C1 segment of cervical spinal cord (tissue), 14 donors: ENCODE data around the gene TMEM156.
"Not testable (repeated sequence)": the region's sequence is repeated elsewhere in the genome, so short reads cannot be mapped to it uniquely, and the experiment has no call there.

Experiments
- DNase-seq, 14 donors: peaks; one replicate each; lab custom pipeline; 2025; lab: John Stamatoyannopoulos, UW

Gene TMEM156

DNA sequence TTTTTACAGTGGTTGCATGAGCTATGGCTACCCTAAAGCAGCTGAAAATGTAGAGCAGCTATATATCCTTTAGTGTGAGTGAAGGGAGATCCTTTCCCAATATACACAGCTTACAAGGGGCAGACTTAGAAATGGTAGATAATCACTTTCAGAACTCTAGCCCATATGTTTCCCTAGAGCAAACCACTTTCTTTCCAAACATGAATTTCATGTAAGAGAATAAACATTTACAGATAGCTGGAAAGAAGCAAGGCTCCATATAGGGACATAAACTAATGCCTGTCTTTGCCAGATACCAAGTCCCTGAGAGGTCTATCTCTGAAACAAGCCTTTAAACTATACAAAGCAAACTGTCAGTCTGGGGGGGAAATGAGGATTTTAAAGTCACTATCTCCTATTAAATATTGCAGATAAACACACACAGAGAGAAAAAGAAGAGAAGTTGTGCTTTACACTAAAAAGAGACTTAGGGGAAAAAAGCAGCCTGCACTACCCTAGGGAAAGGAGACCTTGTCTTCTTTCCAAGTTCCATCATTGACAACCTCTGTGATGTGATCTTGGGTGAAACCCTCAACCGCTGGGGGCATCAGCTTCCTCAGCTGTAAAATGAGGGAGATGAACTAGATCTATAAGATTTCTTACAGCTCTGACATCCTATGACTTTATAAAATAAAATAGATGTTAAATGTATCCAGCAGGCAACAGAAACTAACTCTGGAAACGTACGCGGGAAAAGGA lies 73.6 kb downstream of the TMEM156 start:
- no peak for DNase-seq

DNA sequence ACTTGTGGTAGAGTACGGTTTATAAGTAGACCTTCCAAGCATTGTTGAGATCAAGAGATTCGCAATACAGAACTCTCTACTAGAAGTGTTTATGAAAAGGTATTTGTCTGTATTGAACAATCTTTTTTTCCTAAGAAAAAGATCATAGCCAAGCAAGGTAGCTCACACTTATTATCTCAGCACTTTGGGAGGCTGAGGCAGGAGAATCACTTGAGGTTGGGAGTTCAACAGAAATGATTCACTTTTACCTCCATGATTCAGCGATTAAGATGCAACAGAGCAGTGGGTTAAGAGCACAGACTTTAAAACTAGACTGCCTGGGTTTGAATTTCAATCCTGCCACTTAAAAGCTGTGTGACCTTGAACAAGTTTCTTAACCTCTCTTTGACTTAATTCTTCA lies 74.3 kb downstream of the TMEM156 start:
- DNase-seq = no peak

DNA sequence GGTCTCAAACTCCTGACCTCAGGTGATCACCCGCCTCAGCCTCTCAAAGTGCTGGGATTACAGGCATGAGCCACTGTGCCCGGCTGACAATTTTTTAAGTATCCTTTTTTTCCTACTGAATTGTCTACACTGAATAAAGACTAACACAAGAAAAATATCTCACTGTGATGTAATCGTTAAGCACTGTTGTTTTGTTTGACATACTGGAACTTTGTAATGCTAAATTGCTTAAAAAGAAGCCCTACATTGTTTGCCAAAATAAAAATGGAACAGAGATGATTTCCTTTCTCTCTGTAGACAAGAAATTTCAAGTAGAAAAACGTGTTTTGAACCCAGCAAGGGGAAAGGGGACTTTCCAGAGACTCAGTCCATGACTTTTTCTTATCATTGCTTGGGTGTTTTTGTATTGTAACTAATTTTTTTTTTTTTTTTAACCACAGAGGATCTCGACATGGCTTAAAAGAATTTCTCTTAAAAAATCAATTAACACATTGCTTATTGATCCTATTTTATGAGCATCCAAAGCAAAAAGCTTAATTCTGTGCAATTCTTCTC lies 74.9 kb downstream of the TMEM156 start:
- no peak for DNase-seq

- no peak for DNase-seq
Measured at GRCh38 chr4:38955957-38956356, 76.3 kb downstream of the TMEM156 start.

DNA sequence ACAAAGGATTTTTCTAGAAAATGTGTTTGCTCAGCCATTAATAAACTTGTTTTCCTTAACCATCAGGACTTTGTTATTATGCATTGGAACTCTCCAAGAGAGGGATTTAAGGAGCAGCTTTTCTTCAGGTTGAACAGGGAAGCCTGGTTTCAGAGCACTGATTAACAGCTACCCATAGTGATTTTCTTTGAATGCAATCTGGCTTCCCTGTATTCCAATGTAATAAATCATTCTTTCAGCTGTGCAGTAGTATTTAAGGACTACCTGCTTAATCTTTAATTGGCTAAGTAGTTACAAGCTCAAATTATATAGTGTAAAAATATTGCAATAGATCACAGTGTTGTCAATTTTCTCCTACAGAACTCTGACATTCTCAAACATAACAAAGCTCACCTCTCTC lies 77.5 kb downstream of the TMEM156 start:
- DNase-seq = no peak

- no peak for DNase-seq
Measured at GRCh38 chr4:38952017-38952416, 80.2 kb downstream of the TMEM156 start.

DNA sequence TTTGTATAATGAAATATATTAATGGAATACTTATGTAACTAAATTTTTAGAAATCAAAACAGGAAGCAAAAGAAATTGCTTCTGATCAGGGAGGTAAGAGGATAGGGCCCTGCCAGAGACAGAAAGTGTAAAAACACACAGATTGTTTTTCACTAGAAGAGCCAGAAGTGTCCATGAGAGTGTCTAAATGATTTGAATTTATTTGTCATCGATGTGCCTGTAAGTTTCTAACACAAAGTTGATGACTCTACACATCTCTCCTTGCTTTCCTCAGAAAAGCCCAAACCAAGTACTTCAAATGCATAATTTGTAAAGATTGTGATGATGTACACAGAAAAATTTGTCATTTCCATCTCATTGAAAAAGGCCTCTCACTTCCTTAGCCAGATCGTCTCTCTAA lies 80.6 kb downstream of the TMEM156 start:
- DNase-seq = no peak

GRCh38 chr4:38950734-38951133 lies 81.5 kb downstream of the TMEM156 start:
- no peak for DNase-seq

DNA sequence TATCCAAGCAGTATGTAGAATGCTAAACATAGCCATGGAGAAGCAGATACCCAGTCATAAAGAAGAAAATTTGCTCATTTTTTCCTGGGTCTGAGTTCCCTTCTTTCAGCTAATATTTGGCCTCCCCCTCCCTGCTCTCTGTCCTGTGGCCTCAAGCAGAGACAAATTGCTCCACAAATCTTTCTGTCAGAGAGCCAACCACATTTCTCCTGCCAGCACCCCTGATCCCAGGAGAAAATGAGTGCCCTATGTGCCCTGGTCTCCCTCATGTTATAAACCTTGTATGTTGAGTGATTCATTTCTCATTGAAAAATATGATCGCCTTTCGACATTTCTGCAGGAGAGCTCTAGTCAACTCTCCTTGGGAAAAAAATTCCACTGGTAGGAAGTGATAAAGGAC lies 82.0 kb downstream of the TMEM156 start:
- DNase-seq = peak in 1 of 14 donors; percentile 49

GRCh38 chr4:38949411-38950051 lies 82.7 kb downstream of the TMEM156 start:
- peak in 1 of 14 donors; percentile 83 for DNase-seq

GRCh38 chr4:38948551-38948950 lies 83.7 kb downstream of the TMEM156 start:
- peak in 6 of 14 donors; percentile 1 to 94 (median 7) for DNase-seq

- peak in 1 of 14 donors; percentile 28 for DNase-seq
Measured at GRCh38 chr4:38946919-38947318, 85.3 kb downstream of the TMEM156 start.

DNA sequence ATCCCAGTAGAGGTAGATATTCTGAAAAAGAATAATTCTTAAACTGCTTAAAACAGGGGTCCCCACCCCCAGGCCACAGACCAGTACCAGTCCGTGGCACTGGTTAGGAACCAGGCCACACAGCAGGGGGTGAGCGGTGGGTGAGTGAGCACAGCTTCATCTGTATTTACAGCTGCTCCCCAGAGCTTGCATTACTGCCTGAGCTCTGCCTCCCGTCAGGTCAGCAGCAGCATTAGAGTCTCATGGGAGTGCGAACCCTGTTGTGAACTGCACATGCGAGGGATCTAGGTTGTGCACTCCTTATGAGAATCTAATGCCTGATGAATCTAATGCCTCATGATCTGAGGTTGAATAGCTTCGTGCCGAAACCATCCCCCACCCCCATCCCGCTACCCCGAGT lies 87.8 kb downstream of the TMEM156 start:
- no peak for DNase-seq

- DNase-seq = no peak
Measured at GRCh38 chr4:38943343-38943742, 88.9 kb downstream of the TMEM156 start.

GRCh38 chr4:38941906-38942305 lies 90.3 kb downstream of the TMEM156 start:
- DNase-seq = not testable (repeated sequence)

- no peak for DNase-seq
Measured at GRCh38 chr4:38940476-38940875, 91.7 kb downstream of the TMEM156 start.

GRCh38 chr4:38939165-38939564 lies 93.0 kb downstream of the TMEM156 start:
- no peak for DNase-seq

GRCh38 chr4:38935391-38936073 lies 96.7 kb downstream of the TMEM156 start:
- DNase-seq = no peak

GRCh38 chr4:38931125-38931524 lies 101.1 kb downstream of the TMEM156 start:
- DNase-seq = no peak

- DNase-seq = peak in 1 of 14 donors; percentile 22
Measured at GRCh38 chr4:38930707-38931106, 101.5 kb downstream of the TMEM156 start.

- DNase-seq = peak in 1 of 14 donors; percentile 43
Measured at GRCh38 chr4:38930204-38930603, 102.0 kb downstream of the TMEM156 start.

DNA sequence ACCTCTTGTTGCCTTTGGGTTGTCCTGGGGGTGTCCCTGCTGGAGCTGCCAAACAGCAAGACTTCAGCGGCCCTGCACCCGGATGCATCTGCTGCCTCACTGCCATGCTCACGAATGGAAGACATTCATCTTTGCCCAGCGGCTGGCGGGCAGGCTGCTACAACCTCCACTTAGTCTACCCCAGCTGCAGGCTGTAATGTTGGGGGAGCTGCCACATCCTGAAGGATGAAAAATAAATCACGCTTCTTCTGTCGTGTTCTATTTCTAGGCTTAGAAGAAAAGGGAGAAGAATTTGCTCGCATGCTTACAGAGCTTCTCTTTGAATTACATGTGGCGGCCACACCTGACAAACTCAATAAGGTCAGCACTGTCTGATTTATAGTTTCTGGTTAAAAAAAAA lies 103.2 kb downstream of the TMEM156 start:
- no peak for DNase-seq
